ENCODE measurements around the gene TTC1. TPM values are rescaled to one million over a fixed set of nuclear protein-coding genes. Genes with fewer than 3 reads are reported as not detected.

The TTC1 gene
- total RNA-seq, 2 experiments from 2014 or later, result 32.6 to 35.1 TPM

DNA sequence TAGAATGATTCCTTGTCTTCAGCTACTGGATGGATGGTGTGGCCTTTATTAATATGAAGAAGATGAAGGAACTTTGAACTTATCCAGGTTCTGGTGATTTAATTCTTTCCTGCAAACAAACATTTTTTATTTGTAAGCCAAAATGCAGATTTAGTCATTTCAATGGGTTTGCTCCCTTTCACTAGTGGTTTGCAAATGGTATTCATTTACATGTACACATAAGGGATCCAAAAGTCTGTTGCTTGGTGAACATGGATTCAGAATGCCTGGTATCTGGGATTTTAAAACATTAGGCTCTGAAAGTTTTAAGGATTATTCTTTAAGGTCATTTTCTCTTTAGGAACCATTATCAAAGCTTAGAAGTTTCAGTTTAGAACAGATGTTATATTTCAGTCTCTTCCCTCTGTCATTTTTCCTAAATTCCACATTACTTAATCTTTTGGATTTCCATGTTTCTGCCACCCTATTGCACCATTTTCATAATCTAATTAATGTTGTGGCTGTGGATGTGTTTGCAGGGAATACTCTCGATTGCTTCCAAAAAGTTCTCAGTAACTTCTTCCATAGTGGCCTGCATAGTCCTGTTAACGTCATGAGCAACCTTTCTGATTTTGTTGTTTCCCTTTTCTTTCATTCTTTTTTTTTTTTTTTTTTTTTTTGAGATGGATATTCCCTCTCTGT, 10.1 kb downstream of the TTC1 start:
- Histone ChIP-seq H4K20me1 (ENCODE audit: insufficient read depth, low read length) (0 out of 2 replicates have a peak, but pooled peaks cover 3% of the 10 kb centered on the region), H2AFZ (ENCODE audit: low read length) (no peak overlapping the region), H3K4me1 (ENCODE audit: insufficient read depth, low read length, poor library complexity, severe bottlenecking) (no peaks in the 10 kb centered on the region), H3K36me3 (ENCODE audit: insufficient read depth, low read length) (peaks cover 63% of the 10 kb centered on the region), H3K9me3 (ENCODE audit: low read length) (no peaks in the 10 kb centered on the region), H3K27ac (ENCODE audit: low read depth, low read length, poor library complexity, severe bottlenecking) (no peak overlapping the region), H3K79me2 (ENCODE audit: insufficient read depth, low read depth, low read length) (peaks cover 8% of the 10 kb centered on the region; the same call in 1 of the 2 replicates), H3K4me2 (ENCODE audit: low read length) (no peak overlapping the region), H3K4me3 (ENCODE audit: low read depth, low read length, poor library complexity, severe bottlenecking) (no peak overlapping the region), H3K9me2 (ENCODE audit: insufficient read depth, low read length) (no peaks in the 10 kb centered on the region)
- BruUV-seq (replicated peaks), result no TSS peak
- TF ChIP-seq EZH2phosphoT487 (IDR thresholded peaks at IDR 0.05; ENCODE audit: borderline replicate concordance, low read depth, low read length), result no peak
- TF ChIP-seq, protein P1, sequence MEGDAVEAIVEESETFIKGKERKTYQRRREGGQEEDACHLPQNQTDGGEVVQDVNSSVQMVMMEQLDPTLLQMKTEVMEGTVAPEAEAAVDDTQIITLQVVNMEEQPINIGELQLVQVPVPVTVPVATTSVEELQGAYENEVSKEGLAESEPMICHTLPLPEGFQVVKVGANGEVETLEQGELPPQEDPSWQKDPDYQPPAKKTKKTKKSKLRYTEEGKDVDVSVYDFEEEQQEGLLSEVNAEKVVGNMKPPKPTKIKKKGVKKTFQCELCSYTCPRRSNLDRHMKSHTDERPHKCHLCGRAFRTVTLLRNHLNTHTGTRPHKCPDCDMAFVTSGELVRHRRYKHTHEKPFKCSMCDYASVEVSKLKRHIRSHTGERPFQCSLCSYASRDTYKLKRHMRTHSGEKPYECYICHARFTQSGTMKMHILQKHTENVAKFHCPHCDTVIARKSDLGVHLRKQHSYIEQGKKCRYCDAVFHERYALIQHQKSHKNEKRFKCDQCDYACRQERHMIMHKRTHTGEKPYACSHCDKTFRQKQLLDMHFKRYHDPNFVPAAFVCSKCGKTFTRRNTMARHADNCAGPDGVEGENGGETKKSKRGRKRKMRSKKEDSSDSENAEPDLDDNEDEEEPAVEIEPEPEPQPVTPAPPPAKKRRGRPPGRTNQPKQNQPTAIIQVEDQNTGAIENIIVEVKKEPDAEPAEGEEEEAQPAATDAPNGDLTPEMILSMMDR (conservative IDR thresholded peaks at IDR 0.05; ENCODE audit: low read length), result no peak
- intact Hi-C loops (cut with micrococcal nuclease; ENCODE audit: unreplicated experiment), result no loop called here
- POLR2A ChIA-PET, result interaction anchor here (0.7 to 1.2 kb wide), 2 partner anchors 10 to 578 kb away, joined by 3 read pairs; partner anchors contain the start of gene TTC1
- DNase-seq (ENCODE audit: low spot score), result no peak
- CTCF ChIA-PET (ENCODE audit: unreplicated experiment), result no interaction called here

DNA sequence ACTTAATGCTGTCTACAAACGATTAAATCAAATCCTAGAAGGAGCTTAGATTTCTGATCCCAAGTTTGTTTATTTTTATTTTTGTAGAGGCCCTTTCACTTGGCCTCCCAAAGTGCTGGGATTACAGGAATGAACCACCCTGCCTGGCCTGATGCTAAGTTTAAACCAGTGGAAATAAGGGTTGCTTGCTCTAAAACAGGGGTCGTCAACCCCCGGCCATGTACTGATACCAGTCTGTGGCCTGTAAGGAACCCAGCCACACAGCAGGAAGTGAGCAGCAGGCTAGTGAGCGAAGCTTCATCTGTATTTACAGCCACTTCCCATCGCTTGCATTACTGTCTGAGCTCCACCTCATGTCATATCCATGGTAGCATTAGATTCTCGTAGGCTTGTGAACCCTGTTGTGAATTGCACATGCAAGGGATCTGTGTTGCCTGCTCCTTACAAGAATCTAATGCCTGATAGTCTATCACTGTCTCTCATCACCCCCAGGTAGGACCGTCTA, 11.4 kb downstream of the TTC1 start:
- no peak overlapping the region for H3K4me2 ChIP-seq (ENCODE audit: low read length)
- peaks cover 64% of the 10 kb centered on the region for H3K36me3 ChIP-seq (ENCODE audit: insufficient read depth, low read length)
- DNase-seq (ENCODE audit: low spot score), result no peak
- H3K27ac ChIP-seq (ENCODE audit: low read depth, low read length, poor library complexity, severe bottlenecking), result no peak overlapping the region
- no peaks in the 10 kb centered on the region for H3K9me2 ChIP-seq (ENCODE audit: insufficient read depth, low read length)
- ChIA-PET POLR2A (no interaction called here), CTCF (ENCODE audit: unreplicated experiment) (no interaction called here)
- peaks cover 8% of the 10 kb centered on the region; the same call in 1 of the 2 replicates for H3K79me2 ChIP-seq (ENCODE audit: insufficient read depth, low read depth, low read length)
- BruUV-seq (replicated peaks), result no TSS peak
- H3K4me3 ChIP-seq (ENCODE audit: low read depth, low read length, poor library complexity, severe bottlenecking), result no peak overlapping the region
- intact Hi-C loops (cut with micrococcal nuclease; ENCODE audit: unreplicated experiment), result loop anchor here (10.0 kb wide), 1 partner anchor 184 kb away; no protein-coding TSS in a partner anchor
- TF ChIP-seq EZH2phosphoT487 (IDR thresholded peaks at IDR 0.05; ENCODE audit: borderline replicate concordance, low read depth, low read length), result no peak
- TF ChIP-seq, protein P1 (conservative IDR thresholded peaks at IDR 0.05; ENCODE audit: low read length), result no peak
- no peak overlapping the region for H2AFZ ChIP-seq (ENCODE audit: low read length)
- H3K9me3 ChIP-seq (ENCODE audit: low read length), result no peaks in the 10 kb centered on the region
- 0 out of 2 replicates have a peak, but pooled peaks cover 3% of the 10 kb centered on the region for H4K20me1 ChIP-seq (ENCODE audit: insufficient read depth, low read length)
- no peaks in the 10 kb centered on the region for H3K4me1 ChIP-seq (ENCODE audit: insufficient read depth, low read length, poor library complexity, severe bottlenecking)

DNA sequence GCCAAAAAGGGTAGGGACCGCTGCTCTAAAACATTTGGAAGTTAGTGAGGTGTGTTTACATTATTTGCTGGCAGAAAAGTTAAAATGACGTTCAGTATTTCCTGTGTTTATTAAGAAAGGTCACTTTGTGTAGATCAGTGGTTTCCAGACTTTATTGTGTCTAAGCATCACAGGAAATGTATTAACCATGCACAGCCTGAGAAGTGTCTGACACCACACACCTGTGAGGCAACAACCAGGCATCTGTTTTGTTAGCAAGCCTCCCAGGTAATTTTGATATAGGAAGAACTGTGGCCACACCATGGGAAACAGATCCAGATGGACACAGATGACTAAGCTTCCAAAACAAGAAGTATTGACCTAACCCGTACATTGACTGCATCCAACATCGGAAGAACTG, 12.0 kb downstream of the TTC1 start:
- H3K27ac ChIP-seq (ENCODE audit: low read depth, low read length, poor library complexity, severe bottlenecking), result no peak overlapping the region
- POLR2A ChIA-PET, result interaction anchor here (1.3 to 2.2 kb wide), 2 partner anchors 12 to 34 kb away, joined by 3 to 13 read pairs; partner anchors contain the start of gene TTC1
- CTCF ChIA-PET (ENCODE audit: unreplicated experiment), result interaction anchor here (1.5 kb wide), 1 partner anchor 10 kb away, joined by 4 read pairs; no protein-coding TSS in a partner anchor

More for the DNA sequence above, 12.0 kb downstream of the TTC1 start:
- H4K20me1 ChIP-seq (ENCODE audit: insufficient read depth, low read length), result 0 out of 2 replicates have a peak, but pooled peaks cover 3% of the 10 kb centered on the region
- H3K9me3 ChIP-seq (ENCODE audit: low read length), result no peaks in the 10 kb centered on the region
- H3K4me1 ChIP-seq (ENCODE audit: insufficient read depth, low read length, poor library complexity, severe bottlenecking), result no peaks in the 10 kb centered on the region
- H3K79me2 ChIP-seq (ENCODE audit: insufficient read depth, low read depth, low read length), result peaks cover 8% of the 10 kb centered on the region; the same call in 1 of the 2 replicates
- DNase-seq (ENCODE audit: low spot score), result no peak
- no TSS peak for BruUV-seq (replicated peaks)
- no peak overlapping the region for H3K4me3 ChIP-seq (ENCODE audit: low read depth, low read length, poor library complexity, severe bottlenecking)
- H3K4me2 ChIP-seq (ENCODE audit: low read length), result no peak overlapping the region
- intact Hi-C loops (cut with micrococcal nuclease; ENCODE audit: unreplicated experiment), result loop anchor here (10.0 kb wide), 1 partner anchor 184 kb away; no protein-coding TSS in a partner anchor
- TF ChIP-seq, protein P1 (conservative IDR thresholded peaks at IDR 0.05; ENCODE audit: low read length), result no peak
- no peak for TF ChIP-seq EZH2phosphoT487 (IDR thresholded peaks at IDR 0.05; ENCODE audit: borderline replicate concordance, low read depth, low read length)
- H3K36me3 ChIP-seq (ENCODE audit: insufficient read depth, low read length), result peaks cover 65% of the 10 kb centered on the region; the same call in 1 of the 2 replicates
- no peak overlapping the region for H2AFZ ChIP-seq (ENCODE audit: low read length)
- H3K9me2 ChIP-seq (ENCODE audit: insufficient read depth, low read length), result no peaks in the 10 kb centered on the region

Measured in OCI-LY7 (cell line).